ENCODE results near the gene HOXD9.

- TF ChIP-seq CTCF (IDR thresholded peaks at IDR 0.05 in 8 of 11, conservative IDR thresholded peaks at IDR 0.05 in 3 of 11): no peak
- TF ChIP-seq POLR2A (IDR thresholded peaks at IDR 0.05): no peak
- TF ChIP-seq POLR2AphosphoS5 (IDR thresholded peaks at IDR 0.05): no peak
Measured at GRCh38 chr2:176109946-176110345, 12.6 kb upstream of the HOXD9 start.

All from spleen (tissue), 7 donors.